Fibroblast of peridontal ligament (primary cell): Measurements from ENCODE around the gene ZNF692.
A peak's percentile ranks its signal among the peaks of the same experiment; 100 is the strongest.
"Not testable (repeated sequence)": the region's sequence is repeated elsewhere in the genome, so short reads cannot be mapped to it uniquely, and the experiment has no call there.

Source experiments
- DNase-seq: peaks from one replicate; pipeline ENCODE4 v3.0.0-alpha.2; 2010; ENCODE audit errors: extremely low read depth

The ZNF692 gene

GRCh38 chr1:248810000-248810726 is 48.7 kb downstream of the ZNF692 start:
- no peak for DNase-seq

GRCh38 chr1:248808876-248809275 is 50.0 kb downstream of the ZNF692 start:
- no peak for DNase-seq

- DNase-seq, result peak; percentile 28
These were observed 51.7 kb downstream of the ZNF692 start for GRCh38 chr1:248807067-248807737.

- DNase-seq, result no peak
These were observed 53.0 kb downstream of the ZNF692 start for GRCh38 chr1:248805876-248806275.

- no peak for DNase-seq
These were observed 53.9 kb downstream of the ZNF692 start for GRCh38 chr1:248804771-248805681.

GRCh38 chr1:248803501-248803900 is 55.4 kb downstream of the ZNF692 start:
- DNase-seq, result not testable (repeated sequence)

GRCh38 chr1:248802454-248802853 is 56.4 kb downstream of the ZNF692 start:
- no peak for DNase-seq

- no peak for DNase-seq
These were observed 58.4 kb downstream of the ZNF692 start for GRCh38 chr1:248800459-248800858.
